Measurements from ENCODE around the gene DLG5.

DNA sequence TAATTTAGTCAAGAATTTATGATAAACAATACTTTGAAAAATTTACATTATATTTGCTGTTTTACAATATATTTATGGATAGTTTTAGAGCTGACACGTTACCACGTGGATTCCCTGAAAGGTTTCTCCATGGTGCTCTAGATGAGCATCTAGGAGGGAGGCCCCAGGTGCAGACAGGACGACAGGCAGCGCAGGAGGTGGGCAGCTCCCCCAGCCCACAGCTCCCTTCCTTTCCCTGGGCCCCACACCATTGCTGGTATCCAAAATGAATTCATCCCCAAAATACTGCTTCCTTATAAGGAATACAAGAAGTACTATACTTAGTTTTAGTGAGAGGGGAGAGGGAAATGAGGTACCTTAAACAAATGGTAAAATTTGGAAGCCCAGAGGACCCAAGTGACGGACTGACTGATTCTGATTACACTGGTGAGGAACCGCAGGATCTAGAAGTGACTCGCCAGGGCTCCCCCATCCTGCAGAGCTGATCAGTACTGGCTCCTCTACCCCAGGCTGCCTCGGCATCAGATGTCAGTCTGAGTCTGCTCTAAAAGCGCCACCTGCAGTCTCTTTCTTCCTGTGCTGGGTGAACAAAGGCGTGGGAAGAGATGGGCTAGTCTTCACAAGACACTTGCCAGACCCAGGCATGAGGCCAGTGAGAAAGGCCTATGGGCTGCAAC, 89.2 kb downstream of the DLG5 start:
- TF ChIP-seq, protein P1, sequence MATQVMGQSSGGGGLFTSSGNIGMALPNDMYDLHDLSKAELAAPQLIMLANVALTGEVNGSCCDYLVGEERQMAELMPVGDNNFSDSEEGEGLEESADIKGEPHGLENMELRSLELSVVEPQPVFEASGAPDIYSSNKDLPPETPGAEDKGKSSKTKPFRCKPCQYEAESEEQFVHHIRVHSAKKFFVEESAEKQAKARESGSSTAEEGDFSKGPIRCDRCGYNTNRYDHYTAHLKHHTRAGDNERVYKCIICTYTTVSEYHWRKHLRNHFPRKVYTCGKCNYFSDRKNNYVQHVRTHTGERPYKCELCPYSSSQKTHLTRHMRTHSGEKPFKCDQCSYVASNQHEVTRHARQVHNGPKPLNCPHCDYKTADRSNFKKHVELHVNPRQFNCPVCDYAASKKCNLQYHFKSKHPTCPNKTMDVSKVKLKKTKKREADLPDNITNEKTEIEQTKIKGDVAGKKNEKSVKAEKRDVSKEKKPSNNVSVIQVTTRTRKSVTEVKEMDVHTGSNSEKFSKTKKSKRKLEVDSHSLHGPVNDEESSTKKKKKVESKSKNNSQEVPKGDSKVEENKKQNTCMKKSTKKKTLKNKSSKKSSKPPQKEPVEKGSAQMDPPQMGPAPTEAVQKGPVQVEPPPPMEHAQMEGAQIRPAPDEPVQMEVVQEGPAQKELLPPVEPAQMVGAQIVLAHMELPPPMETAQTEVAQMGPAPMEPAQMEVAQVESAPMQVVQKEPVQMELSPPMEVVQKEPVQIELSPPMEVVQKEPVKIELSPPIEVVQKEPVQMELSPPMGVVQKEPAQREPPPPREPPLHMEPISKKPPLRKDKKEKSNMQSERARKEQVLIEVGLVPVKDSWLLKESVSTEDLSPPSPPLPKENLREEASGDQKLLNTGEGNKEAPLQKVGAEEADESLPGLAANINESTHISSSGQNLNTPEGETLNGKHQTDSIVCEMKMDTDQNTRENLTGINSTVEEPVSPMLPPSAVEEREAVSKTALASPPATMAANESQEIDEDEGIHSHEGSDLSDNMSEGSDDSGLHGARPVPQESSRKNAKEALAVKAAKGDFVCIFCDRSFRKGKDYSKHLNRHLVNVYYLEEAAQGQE (IDR thresholded peaks at IDR 0.05; ENCODE audit: insufficient read depth in 1 of 2, low read depth in 2 of 2, low read length in 2 of 2) = no peak
- TF ChIP-seq TAF1 (IDR thresholded peaks at IDR 0.05; ENCODE audit: borderline replicate concordance, insufficient read depth, low read length) (no peak), POLR2AphosphoS5 (IDR thresholded peaks at IDR 0.05; ENCODE audit: low read depth, low read length) (no peak)

All from PFSK-1 (cell line).